HEK293 (cell line): ENCODE data around the gene SARNP.
"Not testable (repeated sequence)": the region's sequence is repeated elsewhere in the genome, so short reads cannot be mapped to it uniquely, and the experiment has no call there.

Experiments used
- CTCF ChIA-PET: fragments of 350-600 bp; formaldehyde crosslinking; extraction: SDS; loops from one replicate; lab custom pipeline; 2021; ENCODE audit warnings: antibody characterized with exemption; lab: Yijun Ruan, JAX
- POLR2A ChIA-PET: fragments of 300-600 bp; formaldehyde crosslinking; extraction: SDS; loops from one replicate; lab custom pipeline; 2020; ENCODE audit warnings: antibody characterized with exemption, inconsistent platforms; lab: Yijun Ruan, JAX
- H3K27ac ChIP-seq: fragments of 200-500 bp; sonication (Bioruptor generic); 2 replicates; pipeline ENCODE4 v1.5.1; 2014; ENCODE audit warnings: low read depth, low read length, control low read depth, inconsistent platforms; ENCODE audit errors: extremely low read depth
- H3K36me3 ChIP-seq, 2 experiments: fragments of 200-500 bp in 1 of 2; sonication (Bioruptor generic) in 1 of 2; 1 replicate in 1 of 2; 2 replicates in 1 of 2; pipeline ENCODE4 v1.5.1; 2014 to 2017; ENCODE audit warnings: inconsistent platforms in 2 of 2, low read length in 2 of 2; ENCODE audit not compliant: control insufficient read depth in 2 of 2, insufficient read depth in 1 of 2
- H3K4me1 ChIP-seq: fragments of 200-500 bp; sonication (Bioruptor generic); 2 replicates; pipeline ENCODE4 v1.5.1; 2014; ENCODE audit warnings: mild to moderate bottlenecking, low read length, inconsistent platforms; ENCODE audit not compliant: control insufficient read depth, insufficient read depth
- H3K4me3 ChIP-seq: 2 replicates; pipeline ENCODE4 v1.5.1; 2011; ENCODE audit warnings: low read depth, mild to moderate bottlenecking, control low read depth, low read length, moderate library complexity
- H3K9me3 ChIP-seq: fragments of 200-500 bp; sonication (Bioruptor generic); 2 replicates; pipeline ENCODE4 v1.5.1; 2014; ENCODE audit warnings: low read depth, low read length, inconsistent platforms; ENCODE audit not compliant: control insufficient read depth, insufficient read depth
- WT1 ChIP-seq: fragments of 450-650 bp; formaldehyde crosslinking; IDR thresholded peaks from 2 replicates; pipeline ENCODE4 v1.5.1; 2016; ENCODE audit warnings: missing biosample characterization, missing genetic modification characterization
- ZBTB21 ChIP-seq: fragments of 450-650 bp; formaldehyde crosslinking; IDR thresholded peaks from 2 replicates; pipeline ENCODE4 v1.5.1; 2017; ENCODE audit warnings: missing biosample characterization, missing genetic modification characterization
- ZBTB8A ChIP-seq: fragments of 450-650 bp; formaldehyde crosslinking; IDR thresholded peaks from 2 replicates; pipeline ENCODE4 v1.5.1; 2016; ENCODE audit warnings: missing biosample characterization, missing genetic modification characterization
- ZIC2 ChIP-seq: fragments of 450-650 bp; formaldehyde crosslinking; IDR thresholded peaks from 2 replicates; pipeline ENCODE4 v1.5.1; 2016; ENCODE audit warnings: missing biosample characterization, missing genetic modification characterization
- ZNF394 ChIP-seq: fragments of 450-650 bp; formaldehyde crosslinking; IDR thresholded peaks from 2 replicates; pipeline ENCODE4 v1.5.1; 2016; ENCODE audit warnings: missing biosample characterization, missing genetic modification characterization, mild to moderate bottlenecking, moderate library complexity, borderline replicate concordance
- ZNF426 ChIP-seq: fragments of 450-650 bp; formaldehyde crosslinking; IDR thresholded peaks from 2 replicates; pipeline ENCODE4 v1.5.1; 2017; ENCODE audit warnings: missing biosample characterization, missing genetic modification characterization, mild to moderate bottlenecking, inconsistent platforms, moderate library complexity
- ZNF510 ChIP-seq: fragments of 450-650 bp; formaldehyde crosslinking; IDR thresholded peaks from 2 replicates; pipeline ENCODE4 v1.5.1; 2018; ENCODE audit warnings: mild to moderate bottlenecking, missing genetic modification characterization, missing biosample characterization; ENCODE audit not compliant: insufficient replicate concordance
- ZNF555 ChIP-seq: fragments of 450-650 bp; formaldehyde crosslinking; conservative IDR thresholded peaks from 2 replicates; pipeline ENCODE4 v1.5.1; 2017; ENCODE audit warnings: missing biosample characterization, mild to moderate bottlenecking, missing genetic modification characterization, inconsistent platforms
- ZNF560 ChIP-seq: fragments of 450-650 bp; formaldehyde crosslinking; IDR thresholded peaks from 2 replicates; pipeline ENCODE4 v1.5.1; 2017; ENCODE audit warnings: missing biosample characterization, missing genetic modification characterization, borderline replicate concordance
- ZNF623 ChIP-seq: fragments of 450-650 bp; formaldehyde crosslinking; IDR thresholded peaks from 2 replicates; pipeline ENCODE4 v1.5.1; 2016; ENCODE audit warnings: missing biosample characterization, missing genetic modification characterization
- ZNF654 ChIP-seq: fragments of 450-650 bp; formaldehyde crosslinking; IDR thresholded peaks from 2 replicates; pipeline ENCODE4 v1.5.1; 2016; ENCODE audit warnings: low read depth, missing biosample characterization, missing genetic modification characterization
- TF ChIP-seq, protein P1 (sequence below): fragments of 450-650 bp; formaldehyde crosslinking; conservative IDR thresholded peaks from 2 replicates; pipeline ENCODE4 v1.5.1; 2016; ENCODE audit warnings: low read depth, missing biosample characterization, missing genetic modification characterization
- TF ChIP-seq, protein P2 (sequence below): fragments of 450-650 bp; formaldehyde crosslinking; conservative IDR thresholded peaks from 2 replicates; pipeline ENCODE4 v1.5.1; 2016; ENCODE audit warnings: low read depth, missing biosample characterization, missing genetic modification characterization
- TF ChIP-seq, protein P3 (sequence below): fragments of 450-650 bp; formaldehyde crosslinking; IDR thresholded peaks from 2 replicates; pipeline ENCODE4 v1.5.1; 2016; ENCODE audit warnings: missing biosample characterization, missing genetic modification characterization

The SARNP gene

DNA sequence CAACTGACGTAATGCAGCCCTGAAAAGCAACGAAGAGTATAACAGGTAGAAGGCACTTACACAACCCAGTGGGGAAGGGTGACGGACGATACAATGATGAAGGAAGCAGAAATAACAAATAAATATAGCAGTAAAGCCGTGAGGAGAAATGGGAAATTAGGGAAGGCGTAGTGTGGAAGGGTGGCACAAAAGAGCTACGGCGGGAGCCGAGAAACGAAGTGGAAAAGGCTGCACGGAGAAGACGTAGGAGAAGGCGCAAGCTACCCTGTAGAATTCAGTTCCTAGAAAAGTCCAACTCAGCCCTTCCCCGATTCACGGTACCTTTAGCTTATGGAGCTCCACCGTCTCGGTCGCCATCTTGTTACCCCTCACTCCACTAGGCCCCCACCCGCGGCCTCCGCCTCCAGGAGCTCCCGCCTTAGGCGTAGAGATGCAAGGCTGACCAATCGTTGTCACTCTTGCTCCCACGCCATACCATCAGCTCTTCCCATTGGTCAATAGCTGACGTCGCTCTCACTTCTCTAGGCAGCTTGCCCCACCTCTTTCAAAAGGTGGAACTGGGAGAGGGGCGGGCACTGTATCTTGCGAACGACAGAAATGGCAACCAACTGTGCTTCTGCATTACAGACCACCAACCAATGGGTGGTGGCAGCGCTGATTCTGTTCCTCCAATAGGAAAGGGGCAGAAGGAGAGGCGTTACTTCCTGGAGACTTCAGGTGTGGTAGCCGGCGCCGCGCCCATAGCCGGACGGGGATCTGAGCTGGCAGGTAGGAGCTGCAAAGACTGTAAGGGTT is at the start of gene SARNP, which contains the start of gene ORMDL2 (continued):
- TF ChIP-seq, protein P1, sequence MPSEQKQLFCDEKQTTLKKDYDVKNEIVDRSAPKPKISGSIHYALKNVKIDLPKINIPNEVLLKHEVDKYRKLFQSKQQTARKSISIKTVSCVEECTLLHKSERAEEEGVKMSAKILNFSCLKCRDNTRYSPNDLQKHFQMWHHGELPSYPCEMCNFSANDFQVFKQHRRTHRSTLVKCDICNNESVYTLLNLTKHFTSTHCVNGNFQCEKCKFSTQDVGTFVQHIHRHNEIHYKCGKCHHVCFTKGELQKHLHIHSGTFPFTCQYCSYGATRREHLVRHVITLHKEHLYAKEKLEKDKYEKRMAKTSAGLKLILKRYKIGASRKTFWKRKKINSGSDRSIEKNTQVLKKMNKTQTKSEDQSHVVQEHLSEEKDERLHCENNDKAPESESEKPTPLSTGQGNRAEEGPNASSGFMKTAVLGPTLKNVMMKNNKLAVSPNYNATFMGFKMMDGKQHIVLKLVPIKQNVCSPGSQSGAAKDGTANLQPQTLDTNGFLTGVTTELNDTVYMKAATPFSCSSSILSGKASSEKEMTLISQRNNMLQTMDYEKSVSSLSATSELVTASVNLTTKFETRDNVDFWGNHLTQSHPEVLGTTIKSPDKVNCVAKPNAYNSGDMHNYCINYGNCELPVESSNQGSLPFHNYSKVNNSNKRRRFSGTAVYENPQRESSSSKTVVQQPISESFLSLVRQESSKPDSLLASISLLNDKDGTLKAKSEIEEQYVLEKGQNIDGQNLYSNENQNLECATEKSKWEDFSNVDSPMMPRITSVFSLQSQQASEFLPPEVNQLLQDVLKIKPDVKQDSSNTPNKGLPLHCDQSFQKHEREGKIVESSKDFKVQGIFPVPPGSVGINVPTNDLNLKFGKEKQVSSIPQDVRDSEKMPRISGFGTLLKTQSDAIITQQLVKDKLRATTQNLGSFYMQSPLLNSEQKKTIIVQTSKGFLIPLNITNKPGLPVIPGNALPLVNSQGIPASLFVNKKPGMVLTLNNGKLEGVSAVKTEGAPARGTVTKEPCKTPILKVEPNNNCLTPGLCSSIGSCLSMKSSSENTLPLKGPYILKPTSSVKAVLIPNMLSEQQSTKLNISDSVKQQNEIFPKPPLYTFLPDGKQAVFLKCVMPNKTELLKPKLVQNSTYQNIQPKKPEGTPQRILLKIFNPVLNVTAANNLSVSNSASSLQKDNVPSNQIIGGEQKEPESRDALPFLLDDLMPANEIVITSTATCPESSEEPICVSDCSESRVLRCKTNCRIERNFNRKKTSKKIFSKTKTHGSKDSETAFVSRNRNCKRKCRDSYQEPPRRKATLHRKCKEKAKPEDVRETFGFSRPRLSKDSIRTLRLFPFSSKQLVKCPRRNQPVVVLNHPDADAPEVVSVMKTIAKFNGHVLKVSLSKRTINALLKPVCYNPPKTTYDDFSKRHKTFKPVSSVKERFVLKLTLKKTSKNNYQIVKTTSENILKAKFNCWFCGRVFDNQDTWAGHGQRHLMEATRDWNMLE (tag by site-specific recombination): peak; percentile 38; the same call in 1 of the 2 replicates
- TF ChIP-seq WT1: peak; percentile 58
- no peak for TF ChIP-seq ZIC2 (tag by site-specific recombination)

DNA sequence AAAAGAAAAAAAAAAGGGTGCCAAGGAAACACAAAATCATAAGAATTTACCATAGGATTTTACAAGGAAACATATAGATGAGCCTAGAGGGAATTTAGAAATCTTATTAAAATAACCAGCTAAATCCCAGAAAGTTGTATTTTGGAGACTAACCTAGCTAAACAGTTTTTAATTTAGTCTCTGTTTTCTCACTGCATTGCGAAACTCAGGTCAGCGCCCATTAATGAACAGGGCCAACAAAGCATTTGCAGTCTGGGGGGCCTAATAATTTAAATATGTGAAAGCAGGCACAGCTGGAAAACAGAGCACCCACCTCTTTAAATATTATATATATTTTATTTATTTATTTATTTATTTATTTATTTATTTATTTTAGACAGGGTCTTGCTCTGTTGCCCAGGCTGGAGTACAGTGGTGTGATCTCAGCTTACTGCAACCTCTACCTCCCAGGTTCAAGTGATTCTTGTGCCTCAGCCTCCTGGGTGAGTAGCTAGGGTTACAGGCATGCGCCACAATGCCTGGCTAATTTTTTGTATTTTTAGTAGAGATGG is 49.0 kb upstream of the SARNP start:
- POLR2A ChIA-PET, H3K4me1 ChIP-seq, H3K9me3 ChIP-seq, H3K4me3 ChIP-seq, H3K36me3 ChIP-seq, H3K27ac ChIP-seq: not testable (repeated sequence)
- peak; percentile 67 for TF ChIP-seq ZNF555 (tag by site-specific recombination)
- 0 out of 2 replicates have a peak, but pooled peaks have one; percentile 22 for TF ChIP-seq ZBTB21 (tag by site-specific recombination)
- peak; percentile 92 for TF ChIP-seq ZNF394 (tag by site-specific recombination)
- TF ChIP-seq, protein P2, sequence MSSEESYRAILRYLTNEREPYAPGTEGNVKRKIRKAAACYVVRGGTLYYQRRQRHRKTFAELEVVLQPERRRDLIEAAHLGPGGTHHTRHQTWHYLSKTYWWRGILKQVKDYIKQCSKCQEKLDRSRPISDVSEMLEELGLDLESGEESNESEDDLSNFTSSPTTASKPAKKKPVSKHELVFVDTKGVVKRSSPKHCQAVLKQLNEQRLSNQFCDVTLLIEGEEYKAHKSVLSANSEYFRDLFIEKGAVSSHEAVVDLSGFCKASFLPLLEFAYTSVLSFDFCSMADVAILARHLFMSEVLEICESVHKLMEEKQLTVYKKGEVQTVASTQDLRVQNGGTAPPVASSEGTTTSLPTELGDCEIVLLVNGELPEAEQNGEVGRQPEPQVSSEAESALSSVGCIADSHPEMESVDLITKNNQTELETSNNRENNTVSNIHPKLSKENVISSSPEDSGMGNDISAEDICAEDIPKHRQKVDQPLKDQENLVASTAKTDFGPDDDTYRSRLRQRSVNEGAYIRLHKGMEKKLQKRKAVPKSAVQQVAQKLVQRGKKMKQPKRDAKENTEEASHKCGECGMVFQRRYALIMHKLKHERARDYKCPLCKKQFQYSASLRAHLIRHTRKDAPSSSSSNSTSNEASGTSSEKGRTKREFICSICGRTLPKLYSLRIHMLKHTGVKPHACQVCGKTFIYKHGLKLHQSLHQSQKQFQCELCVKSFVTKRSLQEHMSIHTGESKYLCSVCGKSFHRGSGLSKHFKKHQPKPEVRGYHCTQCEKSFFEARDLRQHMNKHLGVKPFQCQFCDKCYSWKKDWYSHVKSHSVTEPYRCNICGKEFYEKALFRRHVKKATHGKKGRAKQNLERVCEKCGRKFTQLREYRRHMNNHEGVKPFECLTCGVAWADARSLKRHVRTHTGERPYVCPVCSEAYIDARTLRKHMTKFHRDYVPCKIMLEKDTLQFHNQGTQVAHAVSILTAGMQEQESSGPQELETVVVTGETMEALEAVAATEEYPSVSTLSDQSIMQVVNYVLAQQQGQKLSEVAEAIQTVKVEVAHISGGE: peak; percentile 57; the same call in 1 of the 2 replicates
- TF ChIP-seq ZNF510 (tag by site-specific recombination): peak; percentile 27
- TF ChIP-seq, protein P1 (tag by site-specific recombination): peak; percentile 83
- TF ChIP-seq ZNF560 (tag by site-specific recombination): peak; percentile 45; the same call in 1 of the 2 replicates
- TF ChIP-seq ZNF623 (tag by site-specific recombination): peak; percentile 64
- TF ChIP-seq, protein P3, sequence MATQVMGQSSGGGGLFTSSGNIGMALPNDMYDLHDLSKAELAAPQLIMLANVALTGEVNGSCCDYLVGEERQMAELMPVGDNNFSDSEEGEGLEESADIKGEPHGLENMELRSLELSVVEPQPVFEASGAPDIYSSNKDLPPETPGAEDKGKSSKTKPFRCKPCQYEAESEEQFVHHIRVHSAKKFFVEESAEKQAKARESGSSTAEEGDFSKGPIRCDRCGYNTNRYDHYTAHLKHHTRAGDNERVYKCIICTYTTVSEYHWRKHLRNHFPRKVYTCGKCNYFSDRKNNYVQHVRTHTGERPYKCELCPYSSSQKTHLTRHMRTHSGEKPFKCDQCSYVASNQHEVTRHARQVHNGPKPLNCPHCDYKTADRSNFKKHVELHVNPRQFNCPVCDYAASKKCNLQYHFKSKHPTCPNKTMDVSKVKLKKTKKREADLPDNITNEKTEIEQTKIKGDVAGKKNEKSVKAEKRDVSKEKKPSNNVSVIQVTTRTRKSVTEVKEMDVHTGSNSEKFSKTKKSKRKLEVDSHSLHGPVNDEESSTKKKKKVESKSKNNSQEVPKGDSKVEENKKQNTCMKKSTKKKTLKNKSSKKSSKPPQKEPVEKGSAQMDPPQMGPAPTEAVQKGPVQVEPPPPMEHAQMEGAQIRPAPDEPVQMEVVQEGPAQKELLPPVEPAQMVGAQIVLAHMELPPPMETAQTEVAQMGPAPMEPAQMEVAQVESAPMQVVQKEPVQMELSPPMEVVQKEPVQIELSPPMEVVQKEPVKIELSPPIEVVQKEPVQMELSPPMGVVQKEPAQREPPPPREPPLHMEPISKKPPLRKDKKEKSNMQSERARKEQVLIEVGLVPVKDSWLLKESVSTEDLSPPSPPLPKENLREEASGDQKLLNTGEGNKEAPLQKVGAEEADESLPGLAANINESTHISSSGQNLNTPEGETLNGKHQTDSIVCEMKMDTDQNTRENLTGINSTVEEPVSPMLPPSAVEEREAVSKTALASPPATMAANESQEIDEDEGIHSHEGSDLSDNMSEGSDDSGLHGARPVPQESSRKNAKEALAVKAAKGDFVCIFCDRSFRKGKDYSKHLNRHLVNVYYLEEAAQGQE (tag by site-specific recombination): peak; percentile 53
- TF ChIP-seq ZNF426 (tag by site-specific recombination): peak; percentile 78
- peak; percentile 21; the same call in 1 of the 2 replicates for TF ChIP-seq ZNF654 (tag by site-specific recombination)
- peak; percentile 48; the same call in 1 of the 2 replicates for TF ChIP-seq ZBTB8A
- CTCF ChIA-PET: interaction anchor here (1.1 kb wide), 1 partner anchor 9 kb away, joined by 3 read pairs; no protein-coding TSS in a partner anchor
